ENCODE measurements around the gene PRSS56. TPM values are rescaled to one million over a fixed set of nuclear protein-coding genes. Genes with fewer than 3 reads are reported as not detected.
A peak's percentile ranks its signal among the peaks of the same experiment; 100 is the strongest.

The PRSS56 gene
- total and polyA plus RNA-seq, 2 of the 13 experiments (the other 11 are each of a cell fraction or from before 2014, with no cell fraction given): not detected

- TF ChIP-seq TFAP4 (IDR thresholded peaks at IDR 0.05; ENCODE audit: borderline replicate concordance, low read depth) (no peak), HBP1 (CRISPR knock-in tag; IDR thresholded peaks at IDR 0.05; ENCODE audit: low read depth) (no peak), GFI1 (CRISPR knock-in tag; IDR thresholded peaks at IDR 0.05; ENCODE audit: borderline replicate concordance) (peak; percentile 90), KLF15 (CRISPR knock-in tag; IDR thresholded peaks at IDR 0.05; ENCODE audit: borderline replicate concordance) (no peak), RXRB (CRISPR knock-in tag; IDR thresholded peaks at IDR 0.05; ENCODE audit: borderline replicate concordance) (no peak), STAG1 (CRISPR knock-in tag; IDR thresholded peaks at IDR 0.05) (peak; percentile 25; the same call in 1 of the 2 replicates), ZNF747 (CRISPR knock-in tag; IDR thresholded peaks at IDR 0.05; ENCODE audit: borderline replicate concordance) (no peak), YEATS2 (CRISPR knock-in tag; IDR thresholded peaks at IDR 0.05; ENCODE audit: borderline replicate concordance) (no peak)
Observed at GRCh38 chr2:232479341-232480200, 40.6 kb upstream of the PRSS56 start (continued).

Measured in HepG2 (cell line).